Ramos (cell line): ENCODE results near the gene ZFAND3.
"Not testable (repeated sequence)": the region's sequence is repeated elsewhere in the genome, so short reads cannot be mapped to it uniquely, and the experiment has no call there.

ENCODE experiments used
- in situ Hi-C: fragments of 300-500 bp; cut with MboI; formaldehyde crosslinking; loops from one replicate; pipeline ENCODE4 v1.14.3; 2022; ENCODE audit warnings: low sequenced_read_pairs; ENCODE audit not compliant: unreplicated experiment

ZFAND3 gene

DNA sequence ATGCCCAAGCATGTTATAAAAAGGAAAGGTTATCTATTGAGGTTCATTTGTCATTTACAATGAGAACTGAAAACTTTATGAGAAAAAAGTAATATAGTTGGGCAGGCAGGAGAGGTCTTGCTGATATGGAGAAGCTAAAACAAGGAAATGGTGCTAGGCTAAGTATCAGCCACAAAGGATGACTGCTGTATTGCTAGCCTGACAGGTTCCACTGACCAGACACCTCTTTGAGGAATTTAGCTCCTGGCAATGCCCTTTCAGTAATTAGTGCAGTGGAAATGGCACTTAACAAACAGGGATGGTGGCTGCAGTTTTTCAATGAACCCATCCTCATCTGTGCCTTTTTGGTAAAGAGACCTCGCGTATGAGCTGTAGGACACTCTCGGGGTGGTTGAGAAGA is 284.4 kb downstream of the ZFAND3 start:
- in situ Hi-C loops = no loop called here

DNA sequence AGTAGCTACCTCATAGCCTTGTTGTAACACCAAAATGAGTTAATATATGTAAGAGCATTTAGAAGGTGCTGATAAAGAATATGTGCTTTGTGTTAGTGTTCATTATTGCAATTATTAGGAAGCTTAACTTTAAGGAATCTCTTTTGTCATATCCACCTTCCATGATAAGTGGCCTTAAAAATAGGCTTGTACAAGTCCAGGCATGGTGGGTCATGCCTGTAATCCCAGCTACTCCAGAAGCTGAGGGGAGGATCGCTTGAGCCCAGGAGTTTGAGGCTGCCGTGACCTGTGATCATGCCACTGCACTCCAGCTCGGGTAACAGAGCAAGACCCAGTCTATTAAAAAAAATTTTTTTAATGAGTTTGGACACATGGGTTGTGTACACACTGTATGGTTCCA is 285.5 kb downstream of the ZFAND3 start:
- in situ Hi-C loops = no loop called here

DNA sequence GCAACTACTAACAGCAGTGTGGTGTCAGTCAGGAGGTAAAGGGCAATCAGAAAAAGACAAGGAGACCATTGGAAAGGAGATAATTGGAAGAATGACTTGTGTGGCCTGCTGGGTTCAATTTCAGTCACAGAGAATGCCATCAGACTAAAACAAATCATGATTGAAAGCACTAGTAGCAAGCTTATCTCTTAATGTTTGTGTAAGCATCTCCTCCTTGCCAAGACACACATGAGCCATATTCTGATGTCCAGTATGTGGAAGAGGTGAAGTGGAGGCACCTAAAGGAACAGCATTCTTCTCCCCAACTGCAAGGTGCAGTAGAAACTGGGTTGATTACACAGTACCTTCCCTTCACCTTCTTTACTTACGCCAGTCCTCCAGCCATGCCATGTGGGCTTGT is 287.5 kb downstream of the ZFAND3 start:
- in situ Hi-C loops = no loop called here

- in situ Hi-C loops = no loop called here
Measured at GRCh38 chr6:38110481-38110971, 291.0 kb downstream of the ZFAND3 start.

- in situ Hi-C loops = no loop called here
Measured at GRCh38 chr6:38112181-38112580, 292.7 kb downstream of the ZFAND3 start.

- in situ Hi-C loops = no loop called here
Measured at GRCh38 chr6:38113825-38114576, 294.5 kb downstream of the ZFAND3 start.

- in situ Hi-C loops = no loop called here
Measured at GRCh38 chr6:38114976-38115625, 295.6 kb downstream of the ZFAND3 start.

- in situ Hi-C loops = no loop called here
Measured at GRCh38 chr6:38115626-38116008, 296.1 kb downstream of the ZFAND3 start.

GRCh38 chr6:38116248-38116647 is 296.7 kb downstream of the ZFAND3 start:
- in situ Hi-C loops = no loop called here

DNA sequence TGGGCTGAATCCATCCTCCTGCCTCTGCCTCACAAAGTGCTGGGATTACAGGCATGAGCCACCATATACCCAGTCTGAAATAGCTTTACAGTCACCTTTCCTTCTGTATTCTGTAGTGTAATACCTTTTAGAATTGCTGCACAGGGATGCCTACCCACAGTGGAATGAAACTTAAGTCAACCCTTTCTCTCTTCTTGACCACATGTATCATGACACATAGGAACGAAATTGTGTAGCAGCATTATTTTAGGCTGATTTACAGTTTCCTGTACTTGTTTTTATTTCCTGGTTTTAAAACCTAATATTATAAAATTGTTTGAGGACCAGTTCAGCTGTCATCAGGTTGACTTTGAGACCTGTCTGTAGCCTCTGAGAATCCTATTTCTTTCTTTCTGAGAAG is 297.8 kb downstream of the ZFAND3 start:
- in situ Hi-C loops = no loop called here

GRCh38 chr6:38118791-38119365 is 299.4 kb downstream of the ZFAND3 start:
- in situ Hi-C loops = no loop called here

DNA sequence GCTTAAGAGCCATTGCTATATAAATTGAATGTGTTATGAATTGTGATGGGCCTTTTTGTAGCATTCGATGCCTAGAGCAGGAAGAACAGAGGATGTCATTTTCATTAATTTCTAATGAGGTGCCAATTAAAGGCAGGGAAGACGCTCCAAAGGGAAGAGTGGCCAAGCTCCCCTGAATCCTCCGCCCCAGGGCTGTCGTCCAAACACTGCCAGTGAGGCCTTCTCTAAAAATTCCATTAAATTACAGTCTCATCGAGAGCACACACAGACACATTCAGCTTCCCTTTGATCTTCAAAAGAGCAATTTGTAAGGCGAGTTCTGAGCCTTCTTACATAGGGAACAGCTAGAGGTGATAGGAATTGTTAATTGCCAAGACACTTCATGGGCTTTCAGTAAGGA is 300.0 kb downstream of the ZFAND3 start:
- in situ Hi-C loops = no loop called here

GRCh38 chr6:38124224-38124926 is 304.8 kb downstream of the ZFAND3 start:
- in situ Hi-C loops = not testable (repeated sequence)

GRCh38 chr6:38127284-38127683 is 307.8 kb downstream of the ZFAND3 start:
- in situ Hi-C loops = no loop called here

DNA sequence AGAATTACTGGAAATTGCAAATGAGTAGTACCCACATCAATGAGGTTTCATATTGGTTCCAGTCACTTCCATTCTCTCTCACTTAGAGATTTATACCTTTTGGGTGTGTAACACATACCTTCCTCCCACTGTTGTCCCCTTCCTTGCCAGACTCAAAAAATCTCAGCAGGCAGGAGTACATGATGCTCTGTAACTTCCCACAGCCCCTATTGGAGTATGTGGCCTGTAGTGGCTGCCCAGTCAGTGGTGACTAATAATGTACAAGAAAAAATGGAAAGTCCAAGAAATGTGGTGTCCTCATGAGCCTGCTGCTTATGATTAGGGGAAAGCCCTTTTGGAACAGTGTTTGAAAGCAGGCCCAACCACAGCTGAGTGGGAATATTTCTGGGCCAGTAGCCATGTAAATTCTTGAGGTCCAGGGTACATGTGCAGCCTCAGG is 312.0 kb downstream of the ZFAND3 start:
- in situ Hi-C loops = no loop called here

DNA sequence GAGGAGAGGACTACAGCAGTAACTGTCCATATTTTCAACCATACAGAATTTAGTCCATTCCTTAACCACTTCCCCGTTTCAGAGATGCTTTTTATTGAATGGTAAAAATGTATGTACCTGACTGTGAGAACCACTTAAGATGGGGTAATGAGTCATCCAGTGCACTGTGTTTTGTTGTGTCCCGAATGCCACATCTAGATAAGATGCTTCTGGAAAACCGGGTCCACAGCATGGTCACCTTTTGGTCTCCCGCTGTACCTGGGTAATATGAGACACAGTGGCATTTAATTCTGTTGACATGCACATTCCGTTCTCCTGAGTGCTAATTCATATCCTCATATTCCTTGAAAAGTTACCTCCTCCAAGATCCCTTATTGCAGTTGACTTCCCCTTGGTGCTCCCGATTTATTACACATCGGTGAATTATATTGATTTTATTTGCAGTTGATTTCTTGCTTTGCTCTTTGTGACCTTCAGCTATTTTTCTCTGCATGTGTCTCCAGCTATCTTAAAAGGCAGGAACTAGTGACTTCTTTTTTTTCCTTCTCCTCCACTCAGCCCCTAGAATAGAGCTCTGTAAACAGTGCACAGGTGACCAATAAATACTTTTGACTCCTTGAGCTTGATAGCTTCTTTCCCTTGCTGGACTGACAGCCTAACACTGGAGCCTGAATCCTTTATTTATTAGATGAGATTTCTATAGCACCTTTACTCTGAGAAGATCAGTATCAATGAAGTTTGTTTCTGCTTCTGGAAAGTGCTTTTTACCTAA is 314.6 kb downstream of the ZFAND3 start:
- in situ Hi-C loops = no loop called here

GRCh38 chr6:38134704-38135088 is 315.2 kb downstream of the ZFAND3 start:
- in situ Hi-C loops = no loop called here

GRCh38 chr6:38136547-38136946 is 317.0 kb downstream of the ZFAND3 start:
- in situ Hi-C loops = no loop called here

- in situ Hi-C loops = no loop called here
Measured at GRCh38 chr6:38137608-38138265, 318.2 kb downstream of the ZFAND3 start.

- in situ Hi-C loops = no loop called here
Measured at GRCh38 chr6:38138374-38138773, 318.8 kb downstream of the ZFAND3 start.
